Hematopoietic multipotent progenitor cell treated with erythropoietin and hydrocortisone succinate and interleukin-3 and kit ligand, for 8 days (in vitro differentiated cells): Measurements from ENCODE around the gene NRTN.
"Not testable (repeated sequence)": the region's sequence is repeated elsewhere in the genome, so short reads cannot be mapped to it uniquely, and the experiment has no call there.

Experiments used
- DNase-seq: peaks from one replicate; pipeline ENCODE4 v3.0.0-alpha.2; 2015

NRTN gene

DNA sequence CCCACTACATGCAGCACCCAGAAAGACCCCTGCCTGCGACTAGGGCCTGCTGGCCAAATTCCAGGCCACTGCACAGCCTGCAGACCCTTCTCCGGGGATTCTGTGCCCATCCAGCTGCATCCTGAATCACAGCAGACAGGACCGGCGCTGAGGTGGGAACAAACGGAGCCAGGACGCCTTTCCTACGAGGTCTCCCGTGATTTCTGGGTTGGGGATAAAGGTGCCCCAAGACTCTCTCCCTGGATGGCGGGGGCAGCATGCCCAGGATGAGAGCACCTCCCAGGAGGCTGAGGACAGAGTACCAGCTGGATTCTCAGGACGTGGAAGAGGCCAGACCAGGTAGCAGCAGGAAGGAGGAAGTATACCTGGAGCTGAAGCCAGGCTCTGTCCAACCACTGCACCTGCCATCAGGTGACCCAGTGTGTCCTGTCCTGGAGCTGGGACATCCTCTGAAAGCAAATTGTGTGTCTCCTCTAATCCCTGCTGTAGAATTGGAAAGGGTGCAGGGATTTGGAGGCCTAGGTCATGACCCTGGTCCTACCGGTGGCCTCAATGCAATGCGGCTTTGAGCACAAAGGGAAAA lies 68.8 kb downstream of the NRTN start:
- DNase-seq: no peak

- not testable (repeated sequence) for DNase-seq
These were observed 69.6 kb downstream of the NRTN start for GRCh38 chr19:5874496-5874895.

GRCh38 chr19:5877427-5877826 lies 72.6 kb downstream of the NRTN start:
- DNase-seq: no peak

- no peak for DNase-seq
These were observed 73.0 kb downstream of the NRTN start for GRCh38 chr19:5877882-5878281.
